ENCODE data around the gene AIDA.
A peak's percentile ranks its signal among the peaks of the same experiment; 100 is the strongest.

Gene AIDA

GRCh38 chr1:222736470-222736869 lies 24.2 kb upstream of the AIDA start:
- Mint-ChIP-seq H3K27me3 (no peaks in the 10 kb centered on the region), H3K9me3 (no peaks in the 10 kb centered on the region), H3K27ac (no peak overlapping the region), H3K4me3 (no peak overlapping the region), H3K36me3 (peaks cover 16 to 25% of the 10 kb centered on the region in 2 donors), H3K4me1 (peaks cover 19 to 31% of the 10 kb centered on the region in 2 donors)
- DNase-seq = no peak
- no peak for ATAC-seq (replicated peaks)

GRCh38 chr1:222734740-222735139 lies 22.4 kb upstream of the AIDA start:
- H3K4me3 Mint-ChIP-seq = no peak overlapping the region

DNA sequence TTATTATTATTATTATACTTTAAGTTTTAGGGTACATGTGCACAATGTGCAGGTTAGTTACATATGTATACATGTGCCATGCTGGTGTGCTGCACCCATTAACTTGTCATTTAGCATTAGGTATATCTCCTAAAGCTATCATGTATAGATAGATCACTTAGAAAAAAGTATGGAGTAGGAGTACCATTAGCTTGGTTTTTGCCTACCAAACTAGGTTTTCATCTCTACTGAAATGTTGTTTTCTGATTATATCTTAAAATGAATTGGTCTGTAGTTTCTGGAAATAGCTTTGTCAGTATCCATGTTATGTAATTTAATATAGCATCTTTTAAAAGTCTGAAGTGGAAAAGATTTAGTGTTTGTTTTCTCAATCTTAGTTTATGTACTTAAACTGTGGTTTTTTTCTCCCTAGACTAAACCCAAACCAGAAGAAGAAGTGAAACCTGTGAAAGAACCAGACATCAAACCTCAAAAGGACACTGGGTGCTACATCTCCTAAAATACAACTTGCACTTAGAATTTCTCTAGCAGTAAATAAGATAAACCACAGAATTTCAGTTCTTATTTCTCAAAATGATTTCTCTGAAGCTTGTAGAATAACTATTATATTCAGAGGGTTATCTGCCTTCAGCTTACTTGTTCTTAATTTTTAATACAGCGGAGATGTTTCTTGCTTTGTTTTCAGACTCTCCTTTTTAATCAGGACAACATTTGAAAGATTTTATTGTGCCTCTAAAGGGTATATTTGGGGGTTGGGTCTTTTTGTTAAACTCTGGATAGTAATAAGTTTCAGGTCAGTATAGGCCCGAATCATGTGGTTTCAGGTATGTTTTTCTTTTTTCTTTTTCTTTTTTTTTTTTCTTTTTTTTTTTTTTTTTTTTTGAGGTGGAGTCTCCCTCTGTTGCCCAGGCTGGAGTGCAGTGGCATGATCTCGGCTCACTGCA lies 20.2 kb upstream of the AIDA start:
- H3K27ac Mint-ChIP-seq = peak overlapping the region; percentile 91
- peak overlapping the region; percentile 51 to 72 for H3K4me3 Mint-ChIP-seq
- no peaks in the 10 kb centered on the region for H3K9me3 Mint-ChIP-seq
- no peak for DNase-seq
- H3K4me1 Mint-ChIP-seq = peaks cover 22 to 50% of the 10 kb centered on the region in 2 donors
- peak; percentile 91 to 94 for ATAC-seq (replicated peaks)
- H3K36me3 Mint-ChIP-seq = peaks cover 37 to 60% of the 10 kb centered on the region in 2 donors
- no peaks in the 10 kb centered on the region for H3K27me3 Mint-ChIP-seq

More at GRCh38 chr1:222734740-222735139, 22.4 kb upstream of the AIDA start:
- no peak overlapping the region for H3K27ac Mint-ChIP-seq
- no peaks in the 10 kb centered on the region for H3K9me3 Mint-ChIP-seq
- H3K36me3 Mint-ChIP-seq = peaks cover 23 to 40% of the 10 kb centered on the region in 2 donors
- H3K27me3 Mint-ChIP-seq = no peaks in the 10 kb centered on the region
- DNase-seq = no peak
- H3K4me1 Mint-ChIP-seq = peaks cover 22 to 46% of the 10 kb centered on the region in 2 donors
- no peak for ATAC-seq (replicated peaks)

DNA sequence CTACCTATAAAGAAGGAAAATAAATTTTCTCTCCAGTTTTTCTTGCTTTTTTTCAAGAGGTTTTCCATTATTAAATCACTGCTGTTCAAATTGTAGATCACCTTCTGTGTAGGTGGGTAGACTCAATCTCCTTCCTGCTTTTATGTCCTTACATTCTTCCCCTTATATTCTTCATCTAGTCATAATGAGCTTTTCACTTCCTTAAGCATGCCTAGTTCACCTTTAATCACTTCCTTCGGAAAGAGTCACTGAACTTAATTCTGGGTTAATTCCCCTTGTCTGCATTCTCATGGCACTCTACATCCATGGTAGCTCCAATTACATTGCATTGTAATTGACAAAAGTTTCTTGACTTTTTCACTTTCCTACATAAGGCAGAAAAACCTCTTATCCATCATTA lies 18.6 kb upstream of the AIDA start:
- DNase-seq (no peak), ATAC-seq (replicated peaks) (peak; percentile 60 to 62)
- H3K4me1 Mint-ChIP-seq = peaks cover 20 to 43% of the 10 kb centered on the region in 2 donors
- H3K36me3 Mint-ChIP-seq = peaks cover 40 to 56% of the 10 kb centered on the region in 2 donors
- H3K27me3 Mint-ChIP-seq = no peaks in the 10 kb centered on the region
- H3K27ac Mint-ChIP-seq = no peak overlapping the region
- peak overlapping the region; percentile 17 to 28 for H3K4me3 Mint-ChIP-seq
- no peaks in the 10 kb centered on the region for H3K9me3 Mint-ChIP-seq

DNA sequence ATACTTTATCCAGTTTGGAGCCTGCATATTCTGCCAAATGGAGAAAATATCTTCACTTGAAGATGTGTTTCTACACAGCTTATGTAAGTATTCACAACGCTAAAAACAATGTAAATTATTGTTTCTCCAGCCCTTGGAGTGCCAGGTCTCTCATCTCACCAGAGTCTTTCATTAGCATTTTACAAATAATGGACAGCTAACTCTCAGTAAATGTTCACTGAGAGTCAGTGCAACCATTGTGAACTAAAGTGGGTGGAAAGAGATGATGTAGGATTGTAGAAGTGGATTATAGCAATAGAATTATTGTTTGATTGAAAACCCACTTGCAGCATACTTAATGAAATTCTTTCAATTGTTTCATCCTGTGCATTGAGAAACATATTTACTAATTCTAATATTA lies 16.5 kb upstream of the AIDA start:
- Mint-ChIP-seq H3K4me1 (peaks cover 16 to 38% of the 10 kb centered on the region in 2 donors), H3K27ac (no peak overlapping the region), H3K36me3 (peaks cover 42 to 60% of the 10 kb centered on the region in 2 donors), H3K27me3 (no peaks in the 10 kb centered on the region), H3K4me3 (no peak overlapping the region), H3K9me3 (no peaks in the 10 kb centered on the region)
- DNase-seq (no peak), ATAC-seq (replicated peaks) (no peak)

- Mint-ChIP-seq H3K27ac (no peak overlapping the region), H3K4me3 (no peak overlapping the region), H3K4me1 (peaks cover 7 to 26% of the 10 kb centered on the region in 2 donors), H3K27me3 (no peaks in the 10 kb centered on the region), H3K36me3 (peaks cover 24 to 35% of the 10 kb centered on the region in 2 donors), H3K9me3 (no peaks in the 10 kb centered on the region)
- DNase-seq (no peak), ATAC-seq (replicated peaks) (no peak)
Measured at GRCh38 chr1:222716393-222716792, 4.1 kb upstream of the AIDA start.

GRCh38 chr1:222713091-222713961 lies 1.0 kb upstream of the AIDA start:
- Mint-ChIP-seq H3K4me1 (peaks cover 12 to 44% of the 10 kb centered on the region in 2 donors), H3K27me3 (no peaks in the 10 kb centered on the region), H3K36me3 (peaks cover 19 to 37% of the 10 kb centered on the region in 2 donors), H3K4me3 (peak overlapping the region; percentile 96 to 97), H3K27ac (peak overlapping the region; percentile 100), H3K9me3 (no peaks in the 10 kb centered on the region)
- peak; percentile 78 to 81 for ATAC-seq (replicated peaks)
- peak; percentile 93 for DNase-seq

- H3K27ac Mint-ChIP-seq = peak overlapping the region; percentile 96
- peaks cover 8 to 51% of the 10 kb centered on the region in 2 donors for H3K4me1 Mint-ChIP-seq
- peaks cover 14 to 35% of the 10 kb centered on the region in 2 donors for H3K36me3 Mint-ChIP-seq
- peak; percentile 35 for DNase-seq
- no peaks in the 10 kb centered on the region for H3K9me3 Mint-ChIP-seq
- peak; percentile 41 to 43 for ATAC-seq (replicated peaks)
- H3K27me3 Mint-ChIP-seq = no peaks in the 10 kb centered on the region
- H3K4me3 Mint-ChIP-seq = peak overlapping the region; percentile 96 to 97
Measured at GRCh38 chr1:222711319-222712252, 705 bp downstream of the AIDA start.

- no peak overlapping the region for H3K27ac Mint-ChIP-seq
- peaks cover 23 to 38% of the 10 kb centered on the region in 2 donors for H3K36me3 Mint-ChIP-seq
- ATAC-seq (replicated peaks) = no peak
- H3K4me1 Mint-ChIP-seq = peaks cover 12 to 67% of the 10 kb centered on the region in 2 donors
- no peak overlapping the region for H3K4me3 Mint-ChIP-seq
- H3K9me3 Mint-ChIP-seq = no peaks in the 10 kb centered on the region
- DNase-seq = no peak
- no peaks in the 10 kb centered on the region for H3K27me3 Mint-ChIP-seq
Measured at GRCh38 chr1:222709700-222710153, 2.6 kb downstream of the AIDA start.

- ATAC-seq (replicated peaks) (no peak), DNase-seq (no peak)
- Mint-ChIP-seq H3K9me3 (peaks cover 4 to 5% of the 10 kb centered on the region in 2 donors), H3K4me3 (no peak overlapping the region), H3K4me1 (peaks cover 15 to 66% of the 10 kb centered on the region in 2 donors), H3K36me3 (peaks cover 29 to 42% of the 10 kb centered on the region in 2 donors), H3K27me3 (no peaks in the 10 kb centered on the region), H3K27ac (no peak overlapping the region)
Measured at GRCh38 chr1:222706815-222707214, 5.5 kb downstream of the AIDA start.

DNA sequence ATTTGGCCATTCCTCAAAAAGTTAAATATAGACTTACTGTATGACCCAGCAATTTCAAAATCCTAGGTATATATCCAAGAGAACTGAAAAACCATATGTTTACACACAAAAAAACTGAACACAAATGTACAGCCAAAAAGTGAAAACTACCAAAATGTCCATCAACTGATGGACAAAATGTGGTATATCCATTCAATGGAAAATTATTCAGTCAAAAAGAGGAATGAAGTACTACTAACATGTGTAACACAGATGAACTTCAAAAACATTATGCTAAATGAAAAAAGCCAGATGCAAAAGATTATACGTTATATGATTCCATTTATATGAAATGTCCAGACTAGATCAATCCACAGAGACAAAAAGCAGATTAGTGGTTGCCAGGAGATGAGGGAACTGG lies 8.0 kb downstream of the AIDA start:
- peaks cover 9 to 51% of the 10 kb centered on the region in 2 donors for H3K4me1 Mint-ChIP-seq
- H3K9me3 Mint-ChIP-seq = peaks cover 4 to 5% of the 10 kb centered on the region in 2 donors
- ATAC-seq (replicated peaks) (no peak), DNase-seq (no peak)
- H3K27me3 Mint-ChIP-seq = no peaks in the 10 kb centered on the region
- H3K36me3 Mint-ChIP-seq = peaks cover 32 to 36% of the 10 kb centered on the region in 2 donors
- H3K27ac Mint-ChIP-seq = peak overlapping the region; percentile 15
- H3K4me3 Mint-ChIP-seq = no peak overlapping the region

- no peak for DNase-seq
- no peak for ATAC-seq (replicated peaks)
- H3K4me1 Mint-ChIP-seq = peaks cover 12 to 35% of the 10 kb centered on the region in 2 donors
- peaks cover 25 to 35% of the 10 kb centered on the region in 2 donors for H3K36me3 Mint-ChIP-seq
- H3K9me3 Mint-ChIP-seq = peaks cover 4 to 5% of the 10 kb centered on the region in 2 donors
- H3K4me3 Mint-ChIP-seq = no peak overlapping the region
- H3K27me3 Mint-ChIP-seq = no peaks in the 10 kb centered on the region
- peak overlapping the region; percentile 37 for H3K27ac Mint-ChIP-seq
Measured at GRCh38 chr1:222702210-222702609, 10.1 kb downstream of the AIDA start.

DNA sequence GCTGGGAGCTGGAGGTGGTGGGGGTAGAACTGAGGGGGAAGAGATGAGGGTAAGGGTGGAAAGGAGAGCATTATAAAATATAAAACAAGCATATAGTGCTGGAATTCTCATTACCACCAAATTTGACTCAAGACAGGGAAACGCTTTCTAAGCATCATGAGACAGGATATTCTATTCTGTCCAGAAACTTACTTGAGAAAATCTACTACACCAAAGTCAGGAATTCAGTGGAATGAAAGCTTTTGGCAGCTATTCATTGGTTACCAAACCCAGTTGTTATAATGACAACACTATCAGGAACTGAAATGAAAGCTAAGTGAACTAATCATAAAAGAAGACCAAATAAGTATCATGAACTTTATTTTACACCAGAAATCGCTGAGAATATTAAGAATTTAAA lies 14.5 kb downstream of the AIDA start:
- H3K36me3 Mint-ChIP-seq = peaks cover 8 to 16% of the 10 kb centered on the region in 2 donors
- peaks cover 14 to 24% of the 10 kb centered on the region in 2 donors for H3K4me1 Mint-ChIP-seq
- H3K4me3 Mint-ChIP-seq = no peak overlapping the region
- H3K27ac Mint-ChIP-seq = no peak overlapping the region
- ATAC-seq (replicated peaks) (no peak), DNase-seq (no peak)
- H3K9me3 Mint-ChIP-seq = no peaks in the 10 kb centered on the region
- H3K27me3 Mint-ChIP-seq = no peaks in the 10 kb centered on the region

Data from stimulated activated naive B cell treated with anti-CD40 and anti-IgM and Interleukin-4, amounts not matched to agents 10 μg/mL and 1 μg/mL and 100 μg/mL, for 72 hours (primary cell).